ENCODE data around the gene ABCC4. TPM values are rescaled to one million over a fixed set of nuclear protein-coding genes. Genes with fewer than 3 reads are reported as not detected.

Gene ABCC4
- total RNA-seq, 1 donor from 2014 or later, result 21.8 TPM

DNA sequence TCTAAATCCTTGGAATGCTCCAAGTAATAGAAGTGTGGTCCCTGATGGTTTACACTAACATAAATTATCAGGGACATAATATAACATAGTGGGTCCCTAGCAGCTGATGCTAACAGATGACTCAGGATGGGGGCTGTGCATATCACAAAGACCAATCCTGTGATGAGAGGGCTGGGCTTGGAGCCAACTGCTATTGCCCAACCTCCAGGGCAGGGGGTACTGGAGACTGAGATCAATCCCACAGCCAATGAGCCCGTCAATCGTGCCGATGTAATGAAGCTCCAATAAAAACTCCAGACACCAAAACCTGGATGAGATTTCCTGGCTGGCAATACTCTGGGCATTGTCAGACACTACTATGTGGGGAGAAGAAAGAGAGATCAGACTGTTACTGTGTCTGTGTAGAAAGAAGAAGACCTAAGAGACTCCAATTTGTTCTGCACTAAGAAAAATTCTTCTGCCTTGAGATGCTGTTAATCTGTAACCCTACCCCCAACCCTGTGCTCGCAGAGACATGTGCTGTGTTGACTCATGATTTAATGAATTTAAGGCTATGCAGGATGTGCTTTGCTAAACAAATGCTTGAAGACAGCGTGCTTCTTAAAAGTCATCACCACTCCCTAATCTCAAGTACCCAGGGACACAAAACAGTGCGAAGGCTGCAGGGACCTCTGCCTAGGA, 33.4 kb downstream of the ABCC4 start:
- no peak overlapping the region for H3K4me3 Mint-ChIP-seq
- H3K9me3 Mint-ChIP-seq, result no peaks in the 10 kb centered on the region
- peaks cover 28% of the 10 kb centered on the region for H3K4me1 Mint-ChIP-seq
- DNase-seq (ENCODE audit: low read depth, low spot score), result no peak
- peaks cover 12% of the 10 kb centered on the region for H3K36me3 Mint-ChIP-seq (ENCODE audit: low read depth)
- TF ChIP-seq, protein P1, sequence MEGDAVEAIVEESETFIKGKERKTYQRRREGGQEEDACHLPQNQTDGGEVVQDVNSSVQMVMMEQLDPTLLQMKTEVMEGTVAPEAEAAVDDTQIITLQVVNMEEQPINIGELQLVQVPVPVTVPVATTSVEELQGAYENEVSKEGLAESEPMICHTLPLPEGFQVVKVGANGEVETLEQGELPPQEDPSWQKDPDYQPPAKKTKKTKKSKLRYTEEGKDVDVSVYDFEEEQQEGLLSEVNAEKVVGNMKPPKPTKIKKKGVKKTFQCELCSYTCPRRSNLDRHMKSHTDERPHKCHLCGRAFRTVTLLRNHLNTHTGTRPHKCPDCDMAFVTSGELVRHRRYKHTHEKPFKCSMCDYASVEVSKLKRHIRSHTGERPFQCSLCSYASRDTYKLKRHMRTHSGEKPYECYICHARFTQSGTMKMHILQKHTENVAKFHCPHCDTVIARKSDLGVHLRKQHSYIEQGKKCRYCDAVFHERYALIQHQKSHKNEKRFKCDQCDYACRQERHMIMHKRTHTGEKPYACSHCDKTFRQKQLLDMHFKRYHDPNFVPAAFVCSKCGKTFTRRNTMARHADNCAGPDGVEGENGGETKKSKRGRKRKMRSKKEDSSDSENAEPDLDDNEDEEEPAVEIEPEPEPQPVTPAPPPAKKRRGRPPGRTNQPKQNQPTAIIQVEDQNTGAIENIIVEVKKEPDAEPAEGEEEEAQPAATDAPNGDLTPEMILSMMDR (conservative IDR thresholded peaks at IDR 0.05), result no peak
- H3K27me3 Mint-ChIP-seq (ENCODE audit: low read depth), result no peaks in the 10 kb centered on the region
- no peak overlapping the region for H3K27ac Mint-ChIP-seq (ENCODE audit: unreplicated experiment)

- DNase-seq (ENCODE audit: low read depth, low spot score), result no peak
- Mint-ChIP-seq H3K9me3 (no peaks in the 10 kb centered on the region), H3K36me3 (ENCODE audit: low read depth) (peaks cover 16% of the 10 kb centered on the region), H3K27me3 (ENCODE audit: low read depth) (no peaks in the 10 kb centered on the region), H3K27ac (ENCODE audit: unreplicated experiment) (no peak overlapping the region), H3K4me1 (no peaks in the 10 kb centered on the region), H3K4me3 (no peak overlapping the region)
- TF ChIP-seq, protein P1 (conservative IDR thresholded peaks at IDR 0.05), result no peak
These were observed 37.0 kb downstream of the ABCC4 start for GRCh38 chr13:95264225-95264624.

- no peak for DNase-seq (ENCODE audit: low read depth, low spot score)
- TF ChIP-seq, protein P1 (conservative IDR thresholded peaks at IDR 0.05), result no peak
- Mint-ChIP-seq H3K27me3 (ENCODE audit: low read depth) (no peaks in the 10 kb centered on the region), H3K4me3 (no peak overlapping the region), H3K9me3 (peaks cover 4% of the 10 kb centered on the region), H3K4me1 (peaks cover 8% of the 10 kb centered on the region), H3K36me3 (ENCODE audit: low read depth) (peaks cover 20% of the 10 kb centered on the region), H3K27ac (ENCODE audit: unreplicated experiment) (no peak overlapping the region)
These were observed 38.3 kb downstream of the ABCC4 start for GRCh38 chr13:95262837-95263384.

DNA sequence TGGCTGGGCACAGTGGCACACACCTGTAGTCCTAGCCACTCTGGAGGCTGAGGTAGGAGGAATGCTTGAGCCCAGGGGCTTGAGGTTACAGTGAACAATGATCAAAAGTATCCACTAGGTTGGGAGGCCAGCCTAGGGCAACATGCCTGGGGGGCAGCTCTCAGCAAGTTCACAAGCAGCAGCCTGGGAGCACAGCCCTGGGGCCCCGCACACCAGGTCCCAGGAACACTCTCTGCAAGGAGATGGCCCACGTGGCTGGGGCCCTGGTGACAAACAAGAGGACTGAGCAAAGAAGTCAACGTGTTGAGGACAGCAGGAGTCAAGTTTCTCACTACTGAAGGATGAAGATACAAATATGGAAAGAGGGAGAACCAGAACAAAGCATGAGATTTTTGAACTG, 39.3 kb downstream of the ABCC4 start:
- Mint-ChIP-seq H3K4me3 (no peak overlapping the region), H3K27me3 (ENCODE audit: low read depth) (no peaks in the 10 kb centered on the region), H3K4me1 (peaks cover 11% of the 10 kb centered on the region), H3K36me3 (ENCODE audit: low read depth) (peaks cover 21% of the 10 kb centered on the region), H3K9me3 (peaks cover 6% of the 10 kb centered on the region), H3K27ac (ENCODE audit: unreplicated experiment) (no peak overlapping the region)
- no peak for DNase-seq (ENCODE audit: low read depth, low spot score)
- TF ChIP-seq, protein P1 (conservative IDR thresholded peaks at IDR 0.05), result no peak

- Mint-ChIP-seq H3K4me1 (peaks cover 13% of the 10 kb centered on the region), H3K27ac (ENCODE audit: unreplicated experiment) (no peak overlapping the region), H3K36me3 (ENCODE audit: low read depth) (peaks cover 16% of the 10 kb centered on the region), H3K4me3 (no peak overlapping the region), H3K27me3 (ENCODE audit: low read depth) (no peaks in the 10 kb centered on the region), H3K9me3 (peaks cover 12% of the 10 kb centered on the region)
- DNase-seq (ENCODE audit: low read depth, low spot score), result no peak
- TF ChIP-seq, protein P1 (conservative IDR thresholded peaks at IDR 0.05), result no peak
These were observed 41.2 kb downstream of the ABCC4 start for GRCh38 chr13:95260031-95260525.
